ENCODE data around the gene GPT2. TPM values are rescaled to one million over a fixed set of nuclear protein-coding genes. Genes with fewer than 3 reads are reported as not detected.

The GPT2 gene
- total RNA-seq, 1 donor from 2014 or later: 21.6 TPM

- Histone ChIP-seq H3K27me3 (no peaks in the 10 kb centered on the region), H3K9me3 (ENCODE audit: low read depth) (no peaks in the 10 kb centered on the region), H3K4me1 (peaks cover 10% of the 10 kb centered on the region), H3K4me3 (no peak overlapping the region), H2AFZ (replicated peaks) (no peak overlapping the region), H3K36me3 (no peaks in the 10 kb centered on the region), H3K27ac (no peak overlapping the region), H3K79me2 (ENCODE audit: low read depth) (no peaks in the 10 kb centered on the region), H3K9ac (no peak overlapping the region), H3F3A (ENCODE audit: low read depth) (peaks cover 17% of the 10 kb centered on the region), H3K4me2 (no peak overlapping the region), H4K20me1 (ENCODE audit: low read depth) (peaks cover 11% of the 10 kb centered on the region)
- Mint-ChIP-seq H3K27me3 (ENCODE audit: insufficient read depth, low read depth) (peaks cover 7% of the 10 kb centered on the region), H3K4me3 (no peak overlapping the region), H3K36me3 (peaks cover 44% of the 10 kb centered on the region), H3K9me3 (no peaks in the 10 kb centered on the region), H3K27ac (peak overlapping the region; percentile 6), H3K4me1 (peaks cover 11% of the 10 kb centered on the region)
- TF ChIP-seq EZH2phosphoT487 (IDR thresholded peaks at IDR 0.05): no peak
- TF ChIP-seq, protein P1, sequence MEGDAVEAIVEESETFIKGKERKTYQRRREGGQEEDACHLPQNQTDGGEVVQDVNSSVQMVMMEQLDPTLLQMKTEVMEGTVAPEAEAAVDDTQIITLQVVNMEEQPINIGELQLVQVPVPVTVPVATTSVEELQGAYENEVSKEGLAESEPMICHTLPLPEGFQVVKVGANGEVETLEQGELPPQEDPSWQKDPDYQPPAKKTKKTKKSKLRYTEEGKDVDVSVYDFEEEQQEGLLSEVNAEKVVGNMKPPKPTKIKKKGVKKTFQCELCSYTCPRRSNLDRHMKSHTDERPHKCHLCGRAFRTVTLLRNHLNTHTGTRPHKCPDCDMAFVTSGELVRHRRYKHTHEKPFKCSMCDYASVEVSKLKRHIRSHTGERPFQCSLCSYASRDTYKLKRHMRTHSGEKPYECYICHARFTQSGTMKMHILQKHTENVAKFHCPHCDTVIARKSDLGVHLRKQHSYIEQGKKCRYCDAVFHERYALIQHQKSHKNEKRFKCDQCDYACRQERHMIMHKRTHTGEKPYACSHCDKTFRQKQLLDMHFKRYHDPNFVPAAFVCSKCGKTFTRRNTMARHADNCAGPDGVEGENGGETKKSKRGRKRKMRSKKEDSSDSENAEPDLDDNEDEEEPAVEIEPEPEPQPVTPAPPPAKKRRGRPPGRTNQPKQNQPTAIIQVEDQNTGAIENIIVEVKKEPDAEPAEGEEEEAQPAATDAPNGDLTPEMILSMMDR (IDR thresholded peaks at IDR 0.05): no peak
- DNase-seq (ENCODE audit: low spot score): no peak
Observed at GRCh38 chr16:46920402-46921068, 36.4 kb downstream of the GPT2 start.

DNA sequence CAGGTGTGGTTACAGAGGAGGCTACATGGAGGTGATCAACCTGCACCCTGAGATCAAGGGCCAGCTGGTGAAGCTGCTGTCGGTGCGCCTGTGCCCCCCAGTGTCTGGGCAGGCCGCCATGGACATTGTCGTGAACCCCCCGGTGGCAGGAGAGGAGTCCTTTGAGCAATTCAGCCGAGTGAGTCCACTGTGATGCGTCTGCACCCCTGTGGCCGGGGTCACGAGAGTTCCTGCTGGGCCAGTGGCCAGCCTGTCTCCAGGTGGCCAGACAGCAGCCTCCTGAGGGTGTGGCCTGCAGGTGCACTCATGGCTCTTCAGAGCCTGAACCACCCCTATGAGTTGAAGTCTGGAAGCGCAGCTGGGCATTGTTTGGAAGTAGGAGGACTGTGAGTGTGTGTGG, 38.1 kb downstream of the GPT2 start:
- H3K4me2 ChIP-seq: no peak overlapping the region
- Mint-ChIP-seq H3K27ac (no peak overlapping the region), H3K4me1 (peaks cover 8% of the 10 kb centered on the region), H3K36me3 (peaks cover 43% of the 10 kb centered on the region), H3K9me3 (no peaks in the 10 kb centered on the region), H3K4me3 (no peak overlapping the region), H3K27me3 (ENCODE audit: insufficient read depth, low read depth) (peaks cover 7% of the 10 kb centered on the region)
- H4K20me1 ChIP-seq (ENCODE audit: low read depth): peaks cover 11% of the 10 kb centered on the region
- no peak overlapping the region for H2AFZ ChIP-seq (replicated peaks)
- no peak overlapping the region for H3K27ac ChIP-seq
- TF ChIP-seq EZH2phosphoT487 (IDR thresholded peaks at IDR 0.05): no peak
- no peak for TF ChIP-seq EZH2 (IDR thresholded peaks at IDR 0.05)
- TF ChIP-seq, protein P1 (IDR thresholded peaks at IDR 0.05): no peak
- H3K4me1 ChIP-seq: peaks cover 10% of the 10 kb centered on the region
- no peak overlapping the region for H3K4me3 ChIP-seq
- no peaks in the 10 kb centered on the region for H3K36me3 ChIP-seq
- no peak for DNase-seq (ENCODE audit: low spot score)
- H3K79me2 ChIP-seq (ENCODE audit: low read depth): no peaks in the 10 kb centered on the region
- H3K9me3 ChIP-seq (ENCODE audit: low read depth): no peaks in the 10 kb centered on the region
- H3K27me3 ChIP-seq: no peaks in the 10 kb centered on the region
- H3K9ac ChIP-seq: no peak overlapping the region
- H3F3A ChIP-seq (ENCODE audit: low read depth): peaks cover 17% of the 10 kb centered on the region

GRCh38 chr16:46923513-46924295, 39.5 kb downstream of the GPT2 start:
- H3K4me3 Mint-ChIP-seq: no peak overlapping the region
- peaks cover 10% of the 10 kb centered on the region for H3F3A ChIP-seq (ENCODE audit: low read depth)
- H3K4me3 ChIP-seq: no peak overlapping the region
- no peaks in the 10 kb centered on the region for H3K79me2 ChIP-seq (ENCODE audit: low read depth)
- H3K9me3 Mint-ChIP-seq: no peaks in the 10 kb centered on the region
- no peak for DNase-seq (ENCODE audit: low spot score)
- no peak for TF ChIP-seq EZH2 (IDR thresholded peaks at IDR 0.05)
- TF ChIP-seq, protein P1 (IDR thresholded peaks at IDR 0.05): no peak
- no peak for TF ChIP-seq EZH2phosphoT487 (IDR thresholded peaks at IDR 0.05)
- no peaks in the 10 kb centered on the region for H3K27me3 ChIP-seq
- H3K4me1 ChIP-seq: peaks cover 6% of the 10 kb centered on the region
- H3K4me1 Mint-ChIP-seq: peaks cover 6% of the 10 kb centered on the region
- no peak overlapping the region for H3K27ac ChIP-seq
- H2AFZ ChIP-seq (replicated peaks): no peak overlapping the region
- no peaks in the 10 kb centered on the region for H3K36me3 ChIP-seq
- H4K20me1 ChIP-seq (ENCODE audit: low read depth): peaks cover 11% of the 10 kb centered on the region
- H3K36me3 Mint-ChIP-seq: peaks cover 43% of the 10 kb centered on the region
- H3K27me3 Mint-ChIP-seq (ENCODE audit: insufficient read depth, low read depth): peaks cover 5% of the 10 kb centered on the region
- no peak overlapping the region for H3K27ac Mint-ChIP-seq
- no peaks in the 10 kb centered on the region for H3K9me3 ChIP-seq (ENCODE audit: low read depth)
- H3K9ac ChIP-seq: no peak overlapping the region
- H3K4me2 ChIP-seq: no peak overlapping the region

Data from neural progenitor cell (in vitro differentiated cells).